GM21717 (cell line): ENCODE results near the gene IGDCC3.
"Not testable (repeated sequence)": the region's sequence is repeated elsewhere in the genome, so short reads cannot be mapped to it uniquely, and the experiment has no call there.

Experiments used
- ATAC-seq: cut with Tn5 transposase; IDR thresholded peaks from one replicate; pipeline ENCODE4 v1.9.1; 2021; ENCODE audit warnings: mild to moderate bottlenecking, moderate library complexity; ENCODE audit not compliant: unreplicated experiment

IGDCC3 gene

GRCh38 chr15:65371976-65372786, 5.6 kb downstream of the IGDCC3 start:
- ATAC-seq, result no peak

DNA sequence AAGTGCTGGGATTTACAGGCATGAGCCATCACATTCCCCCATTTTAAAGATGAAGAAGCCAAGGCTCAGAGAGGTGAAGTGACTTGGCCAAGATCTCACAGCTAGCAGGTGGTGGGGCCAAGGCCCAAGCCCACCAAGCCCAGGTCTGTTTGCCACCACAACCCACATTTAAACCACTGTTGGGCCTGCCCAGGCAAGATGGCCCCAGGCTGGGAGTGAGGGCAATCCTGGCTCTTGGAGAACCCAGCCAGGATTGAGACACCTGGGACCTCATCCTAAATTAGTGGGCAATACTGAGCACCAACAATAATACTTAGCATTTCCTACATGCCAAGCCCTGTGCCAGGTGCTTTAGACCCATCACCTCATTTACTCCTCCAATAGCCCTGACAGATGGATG, 6.9 kb downstream of the IGDCC3 start:
- no peak for ATAC-seq

GRCh38 chr15:65369651-65370050, 8.2 kb downstream of the IGDCC3 start:
- no peak for ATAC-seq

DNA sequence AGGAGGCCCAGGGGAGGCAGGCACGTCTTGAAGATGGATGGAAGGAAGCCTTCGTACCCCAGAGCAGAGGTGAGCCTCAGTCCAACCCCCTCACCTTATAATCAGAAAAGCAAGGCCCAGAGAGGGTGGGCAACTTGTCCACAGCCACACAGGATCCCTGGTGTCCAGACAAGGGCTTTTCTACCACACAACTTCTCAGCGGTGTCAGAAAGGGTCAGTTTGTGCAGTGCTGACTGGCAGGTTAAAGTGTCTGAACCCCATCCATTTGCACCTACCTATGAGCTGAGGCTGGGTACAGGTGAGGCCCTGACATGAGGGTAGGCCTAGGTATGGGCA, 8.6 kb downstream of the IGDCC3 start:
- no peak for ATAC-seq

GRCh38 chr15:65368302-65369211, 9.2 kb downstream of the IGDCC3 start:
- no peak for ATAC-seq

GRCh38 chr15:65366122-65366892, 11.5 kb downstream of the IGDCC3 start:
- no peak for ATAC-seq

GRCh38 chr15:65365229-65365628, 12.6 kb downstream of the IGDCC3 start:
- no peak for ATAC-seq

- ATAC-seq, result no peak
Measured at GRCh38 chr15:65363766-65364165, 14.0 kb downstream of the IGDCC3 start.

DNA sequence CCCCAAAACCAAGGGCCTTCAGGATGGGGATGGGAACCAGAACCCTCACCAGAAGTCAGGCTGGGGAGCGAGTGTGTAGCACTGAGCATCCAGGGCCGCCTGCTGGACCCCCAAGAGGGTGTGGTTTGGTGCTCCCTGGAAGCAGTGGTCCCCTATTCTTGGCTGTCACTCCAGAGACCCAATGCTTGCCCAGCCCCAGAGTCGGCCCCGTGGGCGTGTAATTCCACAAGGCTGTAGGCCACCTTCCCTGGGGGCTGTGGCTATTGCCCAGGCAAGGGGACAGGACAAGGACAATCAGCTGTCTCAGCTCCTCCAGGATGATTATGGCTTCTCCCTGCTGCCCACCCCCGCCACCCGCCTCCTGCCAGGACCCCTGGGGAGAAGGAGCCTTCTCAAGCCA, 14.5 kb downstream of the IGDCC3 start:
- ATAC-seq, result no peak

DNA sequence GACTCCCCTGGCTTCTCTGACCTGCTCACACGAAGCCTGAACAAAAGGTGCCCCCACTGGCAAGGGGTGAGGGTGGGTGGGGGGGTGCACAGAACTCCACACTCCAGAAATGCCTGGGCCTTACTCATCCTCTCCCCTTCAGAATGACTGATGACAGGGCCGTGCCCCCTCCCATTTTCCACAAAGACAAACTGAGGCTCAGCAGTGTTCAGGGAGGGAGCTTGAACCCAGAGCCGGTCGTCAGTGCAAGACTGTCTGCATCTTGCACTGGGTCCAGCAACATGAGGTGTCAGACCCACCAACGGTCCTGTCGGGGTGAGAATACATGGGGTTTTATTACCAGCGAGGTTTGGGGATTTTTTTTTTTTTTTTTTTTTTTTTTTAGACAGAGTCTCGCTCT, 15.3 kb downstream of the IGDCC3 start:
- no peak for ATAC-seq

- ATAC-seq, result no peak
Measured at GRCh38 chr15:65361708-65362459, 15.9 kb downstream of the IGDCC3 start.

GRCh38 chr15:65360506-65360905, 17.3 kb downstream of the IGDCC3 start:
- no peak for ATAC-seq

GRCh38 chr15:65355988-65356353, 21.8 kb downstream of the IGDCC3 start:
- ATAC-seq, result no peak

DNA sequence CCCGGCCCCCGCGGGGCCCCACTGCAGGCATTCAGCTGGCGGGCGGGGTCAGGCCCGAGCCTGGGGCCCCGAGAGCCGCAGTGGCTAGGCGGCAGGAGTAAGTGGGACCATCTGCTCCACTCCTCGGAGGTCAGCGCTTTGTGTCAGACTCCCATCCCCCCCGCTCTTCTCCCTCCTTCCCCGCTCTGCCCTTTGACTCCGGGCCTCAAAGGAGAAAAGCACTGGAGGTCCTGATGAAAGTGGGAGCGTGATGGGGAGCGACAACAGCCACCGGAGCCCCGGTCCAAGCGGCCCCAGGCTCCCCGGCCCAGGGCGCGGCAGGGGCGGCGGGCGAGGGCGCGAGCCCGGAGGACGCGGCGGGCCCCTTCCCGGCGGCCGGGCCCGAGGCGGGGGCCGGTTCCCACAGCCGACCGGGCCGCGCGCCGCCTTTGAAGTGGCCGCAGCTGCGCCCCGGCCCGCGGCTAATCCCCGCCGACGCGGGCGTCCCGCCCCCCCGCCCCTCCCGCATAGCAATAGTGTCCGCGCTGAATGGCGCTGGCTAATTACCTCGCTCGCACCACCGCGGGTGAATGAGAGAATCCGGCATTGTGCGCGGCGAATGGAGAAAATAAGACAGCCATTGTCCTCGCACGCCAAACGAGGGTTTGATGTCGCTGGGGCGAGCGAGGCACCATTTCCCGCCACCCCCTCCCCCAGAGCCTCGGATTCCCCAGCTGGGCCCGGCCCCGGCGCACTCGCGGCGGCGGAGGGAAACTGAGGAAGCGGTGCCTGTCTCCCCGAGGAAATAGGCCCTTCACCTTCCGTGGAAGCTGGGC, 22.4 kb downstream of the IGDCC3 start:
- ATAC-seq, result no peak

DNA sequence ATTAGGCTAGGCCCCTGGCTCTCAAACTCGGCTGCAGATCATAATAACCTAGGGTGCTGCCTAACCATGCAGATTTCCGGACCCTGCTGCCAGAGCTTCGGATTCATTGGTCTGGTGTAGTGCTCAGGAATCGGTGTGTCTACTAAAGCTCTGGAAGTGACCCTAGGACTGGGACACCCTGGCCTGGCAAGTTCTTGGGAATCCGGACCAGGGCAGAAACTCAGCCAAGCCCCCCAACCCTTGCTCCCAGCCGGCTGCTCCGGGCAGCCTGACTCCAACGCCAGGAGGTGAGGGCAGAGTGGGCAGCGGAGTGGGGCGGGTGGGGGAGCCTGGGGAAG, 23.0 kb downstream of the IGDCC3 start:
- no peak for ATAC-seq

DNA sequence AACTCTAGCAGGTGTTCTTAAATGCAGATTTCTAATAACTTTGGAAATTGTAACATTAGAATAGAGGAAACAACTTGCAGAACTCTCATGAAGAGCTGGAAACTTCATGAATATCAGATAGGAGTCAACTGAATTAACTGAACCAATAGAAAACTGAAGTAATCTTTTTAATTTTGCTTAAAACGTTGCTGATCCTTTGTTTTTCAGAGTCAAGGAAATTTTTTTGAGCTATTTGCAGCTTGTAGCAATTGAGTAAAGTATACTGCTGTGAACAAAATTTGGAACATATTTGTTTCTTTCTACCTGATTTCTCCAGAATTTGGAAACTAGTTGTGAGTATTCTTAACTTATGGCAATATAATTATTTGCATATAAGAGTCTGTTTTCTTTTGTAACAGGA, 25.8 kb downstream of the IGDCC3 start:
- ATAC-seq, result not testable (repeated sequence)

DNA sequence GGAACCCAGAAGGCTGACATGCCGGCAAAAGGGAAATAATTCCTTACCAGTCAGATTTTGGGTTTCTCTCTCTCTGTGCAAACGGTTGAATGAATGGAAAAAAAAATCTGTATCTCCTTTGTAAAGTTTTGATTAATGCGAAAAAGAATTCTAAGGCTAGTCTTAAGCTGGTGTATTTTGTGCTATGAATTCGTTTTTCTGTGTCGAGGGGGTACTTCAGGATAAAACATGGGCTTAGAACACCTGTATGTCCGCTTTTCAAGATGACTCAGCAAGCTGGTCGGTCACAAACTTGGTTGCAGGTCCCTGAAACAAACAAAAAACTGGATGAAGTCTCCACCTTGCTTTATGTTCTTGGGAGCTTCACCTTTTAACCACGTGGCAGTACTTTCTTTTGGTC, 28.5 kb downstream of the IGDCC3 start:
- ATAC-seq, result no peak

GRCh38 chr15:65347756-65348155, 30.0 kb downstream of the IGDCC3 start:
- ATAC-seq, result not testable (repeated sequence)

DNA sequence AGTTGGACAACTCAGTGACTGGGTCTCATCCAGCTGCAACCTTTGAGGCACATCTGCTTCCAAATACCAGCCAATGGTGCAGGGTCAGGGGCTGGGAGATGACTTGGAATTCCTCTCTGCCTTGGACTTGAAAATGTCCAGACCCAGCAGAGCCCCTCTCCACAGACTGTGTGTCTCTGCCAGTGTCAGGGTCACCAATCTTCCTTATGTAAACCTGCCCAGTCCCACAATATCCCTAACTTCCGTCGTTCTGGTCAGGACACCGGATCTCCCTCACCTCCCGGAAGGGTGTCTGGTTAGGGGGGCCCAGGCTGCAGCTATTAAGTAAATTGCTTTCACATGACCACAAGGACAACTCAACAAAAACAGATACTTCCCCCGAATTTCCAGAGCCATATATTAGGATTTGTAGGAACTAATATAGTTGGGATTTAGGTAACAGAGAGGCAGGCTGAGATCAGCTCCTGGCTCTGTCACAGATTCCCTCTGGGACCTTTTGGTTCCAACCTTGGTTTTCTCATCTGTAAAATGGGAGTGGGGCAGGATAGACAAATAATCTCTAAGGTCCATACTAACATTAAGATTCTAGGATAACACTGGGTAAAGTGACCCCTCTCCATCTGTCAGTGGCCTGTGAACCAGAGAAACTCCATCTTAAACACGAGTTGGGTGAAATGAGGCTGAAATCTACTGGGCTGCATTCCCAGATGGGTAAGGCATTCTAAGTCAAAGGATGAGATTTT, 30.8 kb downstream of the IGDCC3 start:
- no peak for ATAC-seq
